GM19025 (cell line): ENCODE results near the gene AUNIP.
"Not testable (repeated sequence)": the region's sequence is repeated elsewhere in the genome, so short reads cannot be mapped to it uniquely, and the experiment has no call there.

ENCODE experiments used
- ATAC-seq: cut with Tn5 transposase; IDR thresholded peaks from one replicate; pipeline ENCODE4 v1.9.1; 2021; ENCODE audit warnings: mild to moderate bottlenecking, low read depth, moderate library complexity; ENCODE audit not compliant: unreplicated experiment

The AUNIP gene

DNA sequence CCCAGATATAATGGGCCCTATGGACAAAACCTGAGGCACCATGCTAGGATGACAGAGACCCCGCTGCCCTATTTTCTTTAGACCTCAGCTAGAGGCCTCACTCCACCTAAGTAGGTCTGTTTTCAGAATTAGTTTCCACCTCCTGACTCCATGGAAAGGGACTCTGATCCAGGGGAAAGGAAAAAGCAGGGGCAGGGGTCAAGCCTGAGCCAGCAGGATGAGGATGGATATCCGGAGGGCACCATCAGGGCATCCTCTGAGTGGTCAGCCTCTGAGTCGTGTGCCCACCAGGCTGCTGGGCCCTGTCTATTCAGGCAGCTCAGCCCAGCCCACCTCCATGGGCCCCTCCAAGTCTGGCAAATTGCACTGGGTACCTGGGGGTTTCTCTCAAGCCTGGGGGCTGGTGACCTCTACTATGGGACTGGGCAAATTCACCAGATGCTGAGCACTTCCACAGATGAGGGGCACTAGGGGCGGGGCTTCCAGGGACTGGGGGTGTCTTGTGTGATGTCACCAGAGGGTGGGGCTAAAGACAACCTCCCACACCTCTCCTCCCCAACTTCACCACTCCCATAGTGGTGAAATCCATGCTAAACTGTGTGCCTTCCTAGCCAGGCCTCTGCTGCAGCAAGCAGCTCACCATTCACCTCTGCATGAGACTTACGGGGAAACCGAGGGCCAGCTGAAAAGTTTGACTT, 10.8 kb upstream of the AUNIP start:
- no peak for ATAC-seq

DNA sequence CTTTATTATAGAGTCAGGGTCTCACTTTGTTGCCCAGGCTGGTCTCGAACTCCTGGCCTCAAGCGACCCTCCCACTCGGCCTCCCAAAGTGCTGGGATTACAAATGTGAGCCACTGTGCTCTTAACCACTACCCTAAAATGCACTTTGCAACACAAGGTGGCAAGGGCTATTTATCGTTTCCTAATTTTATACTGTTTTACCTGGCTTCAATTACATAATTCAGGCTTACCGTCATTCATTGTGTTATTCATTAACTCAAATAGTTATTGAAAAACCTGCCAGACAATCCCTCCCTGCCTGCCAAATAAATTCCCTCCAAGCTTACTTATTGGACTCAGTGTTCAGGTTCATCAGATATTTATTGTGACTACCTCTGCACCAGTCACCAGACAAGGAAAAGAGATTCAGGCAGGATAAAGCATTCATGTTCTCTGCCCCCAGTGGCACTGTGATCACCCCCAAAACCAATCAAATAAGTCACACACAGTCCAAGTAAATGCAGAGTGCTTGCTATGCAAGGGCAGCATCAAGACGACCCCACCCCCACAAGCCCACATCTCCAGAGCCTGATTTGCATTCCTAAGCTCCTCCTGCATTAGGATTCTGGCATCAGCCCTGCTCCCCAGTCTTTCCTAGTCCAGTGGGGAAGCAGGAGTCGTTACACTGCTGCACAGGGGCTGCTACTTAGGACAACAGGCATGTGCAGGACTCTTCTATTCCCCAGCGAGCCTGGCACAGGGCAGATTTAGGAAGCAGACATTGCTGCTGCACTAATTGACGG, 8.1 kb upstream of the AUNIP start:
- ATAC-seq: no peak

DNA sequence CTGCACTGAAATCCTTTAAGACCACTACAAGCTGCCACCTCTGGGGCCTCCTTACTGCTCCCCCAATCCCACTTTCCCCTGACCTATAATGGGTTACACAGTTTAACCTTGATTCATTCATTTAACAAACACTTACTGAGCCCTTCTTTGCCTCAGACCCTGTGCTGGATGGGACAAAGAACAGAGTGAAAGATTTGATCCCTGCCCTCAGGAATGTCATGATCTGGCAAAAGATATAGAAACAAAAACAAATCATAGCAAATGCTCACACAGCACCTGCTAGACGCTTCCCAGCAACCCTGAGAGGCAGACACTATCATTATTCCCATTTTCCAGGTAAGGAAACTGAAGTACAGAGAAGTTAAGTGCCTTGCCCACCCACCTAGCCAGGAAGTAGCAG, 7.0 kb upstream of the AUNIP start:
- ATAC-seq: no peak

DNA sequence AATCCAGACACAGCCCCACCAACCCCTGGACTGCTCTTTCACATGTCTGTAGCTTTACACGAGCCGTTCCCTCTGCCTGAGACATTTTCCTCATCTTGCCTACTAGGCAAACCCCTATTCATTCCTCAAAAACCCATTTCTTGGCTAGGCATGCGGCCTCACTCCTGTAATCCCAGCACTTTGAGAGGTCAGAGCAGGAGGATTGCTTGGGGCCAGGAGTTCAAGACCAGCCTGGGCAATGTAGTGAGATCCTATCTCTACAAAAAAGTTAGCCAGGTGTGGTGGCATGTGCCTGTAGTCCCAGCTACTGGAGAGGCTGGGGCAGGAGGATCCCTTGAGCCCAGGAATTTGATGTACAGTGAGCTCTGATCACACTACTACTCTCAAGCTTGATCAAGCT, 5.2 kb upstream of the AUNIP start:
- no peak for ATAC-seq

DNA sequence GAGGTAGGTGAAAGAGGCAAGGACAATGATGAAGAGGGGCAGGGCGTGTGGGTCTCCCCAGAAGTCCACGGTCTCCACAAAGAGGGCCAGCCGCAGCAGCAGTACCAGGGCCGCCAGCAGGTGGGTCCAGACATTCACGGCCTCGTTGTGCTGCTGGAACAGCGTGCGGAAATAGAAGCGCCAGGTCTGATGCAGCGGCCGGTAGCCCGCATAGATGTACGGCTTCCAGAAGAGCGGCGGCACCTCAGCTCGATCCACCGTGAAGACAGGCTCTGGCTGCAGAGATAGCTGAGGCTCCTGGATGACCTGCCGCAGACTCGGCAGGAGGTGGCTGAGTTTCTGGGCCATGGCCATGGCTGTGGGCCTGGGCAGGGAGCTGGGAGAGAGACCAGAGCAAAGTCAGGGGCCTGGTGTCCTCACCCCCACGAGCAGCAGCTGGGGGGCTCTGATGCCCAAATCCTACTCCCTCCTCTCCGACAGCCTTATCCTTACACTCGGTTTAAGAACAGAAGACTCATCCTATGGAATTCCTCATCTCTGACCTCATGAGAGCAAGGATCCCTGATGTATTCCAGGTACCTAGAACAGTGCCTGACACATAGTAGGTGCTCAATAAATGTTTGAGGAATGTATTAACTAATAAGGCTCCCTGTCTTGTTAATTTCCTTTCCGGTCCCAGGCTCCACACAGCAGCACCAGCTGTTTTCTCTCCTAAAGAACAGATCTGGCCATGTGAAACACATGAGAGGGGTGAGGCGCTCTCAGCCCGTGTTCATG, 4.4 kb upstream of the AUNIP start:
- no peak for ATAC-seq

DNA sequence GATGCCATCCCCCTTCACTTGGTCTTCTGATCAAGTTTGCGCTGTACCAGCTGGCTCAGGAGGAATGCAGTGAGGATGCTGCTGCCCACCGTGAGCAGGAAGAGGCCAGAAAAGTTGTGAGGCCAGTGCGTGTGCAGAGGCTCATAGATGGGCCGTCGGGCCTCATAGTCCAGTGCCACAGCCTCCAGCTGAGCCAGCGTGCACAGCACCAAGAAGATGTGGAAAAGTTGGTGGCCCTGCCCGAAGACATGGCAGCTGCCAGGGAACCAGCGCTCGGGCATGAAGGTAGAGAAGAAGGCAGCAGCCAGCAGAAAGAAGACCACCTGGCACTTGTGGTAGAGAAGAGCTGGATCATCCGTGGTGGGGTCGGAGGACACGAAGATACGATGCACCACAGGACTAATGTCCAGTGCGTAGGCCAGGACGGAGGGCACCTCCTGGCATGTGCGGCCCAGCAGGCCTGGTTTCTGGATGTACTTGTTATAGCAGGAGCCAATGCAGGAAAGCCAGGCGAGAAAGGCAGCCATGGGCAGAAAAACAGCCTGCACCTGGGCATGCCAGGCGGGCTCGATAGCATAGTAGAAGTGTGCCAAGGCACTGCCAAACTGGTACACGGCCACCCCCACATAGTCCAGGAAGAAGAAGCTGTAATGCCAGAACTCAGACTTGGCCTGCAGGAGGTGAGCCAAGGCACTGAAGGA, 3.7 kb upstream of the AUNIP start:
- no peak for ATAC-seq

DNA sequence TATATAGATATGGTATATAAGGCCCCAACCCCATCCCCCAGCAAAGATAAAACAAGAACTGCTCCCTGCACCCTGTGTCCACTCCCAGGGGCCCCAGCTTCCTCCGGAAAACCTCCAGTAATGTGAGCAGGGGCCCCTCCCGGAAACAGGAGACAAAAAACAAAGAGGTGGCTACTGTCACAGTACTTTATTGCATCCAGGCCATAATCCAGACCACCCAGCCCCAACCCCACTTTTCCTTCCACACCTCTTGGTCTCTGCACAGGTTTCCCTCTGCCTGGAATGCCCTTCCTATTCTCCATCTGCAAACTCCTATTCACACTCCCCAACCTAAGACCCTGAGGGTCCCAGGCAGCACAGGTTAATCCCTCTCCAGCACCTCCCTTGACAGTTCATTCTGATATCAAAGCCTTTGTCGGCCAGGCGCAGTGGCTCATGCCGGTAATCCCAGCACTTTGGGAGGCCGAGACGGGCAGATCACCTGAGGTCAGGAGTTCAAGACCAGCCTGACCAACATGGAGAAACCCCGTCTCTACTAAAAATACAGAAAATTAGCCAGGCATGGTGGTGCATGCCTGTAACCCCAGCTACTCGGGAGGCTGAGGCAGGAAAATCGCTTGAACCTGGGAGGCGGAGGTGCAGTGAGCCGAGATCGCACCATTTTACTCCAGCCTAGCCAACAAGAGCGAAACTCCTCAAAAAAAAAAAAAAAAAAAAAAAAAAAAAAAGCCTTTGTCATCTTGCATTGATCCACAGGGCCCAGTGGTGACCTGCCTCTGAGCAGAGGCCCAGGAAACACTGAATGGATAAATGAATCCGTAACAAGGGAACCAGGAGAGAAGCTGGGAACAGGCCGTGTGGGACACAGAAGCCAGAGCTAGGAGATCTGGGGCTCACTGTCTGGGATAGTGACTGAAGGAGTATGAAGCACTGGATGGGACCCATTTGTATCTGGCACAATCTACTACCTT, 2.3 kb upstream of the AUNIP start:
- no peak for ATAC-seq

DNA sequence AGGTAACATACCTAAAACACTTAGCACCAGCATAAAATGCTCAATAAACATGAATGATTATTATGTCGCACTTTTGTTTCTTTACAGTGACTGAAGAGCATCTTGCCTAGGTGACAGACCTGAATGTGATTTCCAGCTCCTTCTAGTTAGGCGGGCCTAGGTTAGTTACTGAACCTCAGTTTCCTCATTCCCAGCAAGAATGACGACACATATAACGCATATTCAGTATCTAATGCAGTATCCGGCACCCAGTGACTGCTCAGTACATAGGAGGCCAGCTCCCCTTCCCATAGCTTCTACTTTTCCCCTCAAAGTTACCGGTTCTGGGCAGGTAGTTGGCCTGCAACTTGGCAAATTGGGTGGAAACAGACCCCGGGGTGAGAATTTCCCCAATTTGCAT, 763 bp downstream of the AUNIP start:
- no peak for ATAC-seq

DNA sequence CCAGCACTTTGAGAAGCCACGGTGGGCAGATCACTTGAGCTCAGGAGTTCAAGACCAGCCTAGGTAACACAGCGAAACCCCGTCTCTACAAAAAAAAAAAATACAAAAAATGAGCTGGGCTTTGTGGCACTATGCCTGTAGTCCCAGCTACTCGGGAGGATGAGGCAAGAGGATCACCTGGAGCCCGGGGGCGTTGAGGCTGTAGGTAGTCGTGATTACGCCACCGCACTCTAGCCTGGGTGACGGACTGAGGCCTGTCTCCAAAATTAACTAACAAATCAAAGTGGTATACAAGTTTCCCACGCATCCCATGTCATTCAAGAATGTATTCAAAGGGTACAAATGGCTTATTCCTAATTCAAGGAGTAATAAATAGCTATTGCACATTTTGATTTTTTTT, 2.4 kb downstream of the AUNIP start:
- no peak for ATAC-seq

DNA sequence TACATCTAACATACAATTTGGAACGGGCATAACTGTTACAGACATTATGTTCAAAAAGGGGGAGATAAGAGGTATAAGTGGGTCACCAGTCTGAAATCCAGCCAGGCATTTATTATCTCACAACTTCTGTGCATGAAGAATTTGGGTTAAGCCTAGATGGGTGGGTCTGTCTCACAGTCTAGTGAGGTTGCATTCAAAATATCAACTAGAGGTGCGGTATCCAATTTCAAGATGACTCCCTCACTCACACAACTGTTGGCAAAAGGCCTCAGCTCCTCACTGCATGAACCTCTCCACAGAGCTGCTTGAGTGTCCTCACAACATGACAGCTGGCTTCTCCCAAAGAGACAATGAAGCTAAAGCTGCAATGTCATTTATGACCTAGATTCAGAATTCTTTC, 4.7 kb downstream of the AUNIP start:
- no peak for ATAC-seq

DNA sequence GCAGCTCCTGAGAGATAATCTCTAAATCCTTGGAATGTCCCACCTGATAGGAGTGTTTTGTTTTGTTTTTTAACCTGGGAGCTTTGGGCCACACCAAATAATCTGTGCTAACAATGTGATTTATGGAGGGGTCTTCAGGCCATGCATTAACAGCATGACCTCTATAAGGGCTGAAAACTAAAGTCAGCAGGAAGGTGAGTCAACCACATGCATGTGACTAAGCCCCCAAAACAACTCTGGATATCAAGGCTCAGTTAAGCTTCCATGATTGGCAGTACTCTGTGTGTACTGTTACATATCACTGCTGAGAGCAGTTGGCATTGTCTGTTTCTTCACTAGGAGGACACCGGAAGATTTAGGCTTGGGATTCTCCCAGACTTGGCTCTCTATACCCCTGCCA, 10.7 kb downstream of the AUNIP start:
- no peak for ATAC-seq

DNA sequence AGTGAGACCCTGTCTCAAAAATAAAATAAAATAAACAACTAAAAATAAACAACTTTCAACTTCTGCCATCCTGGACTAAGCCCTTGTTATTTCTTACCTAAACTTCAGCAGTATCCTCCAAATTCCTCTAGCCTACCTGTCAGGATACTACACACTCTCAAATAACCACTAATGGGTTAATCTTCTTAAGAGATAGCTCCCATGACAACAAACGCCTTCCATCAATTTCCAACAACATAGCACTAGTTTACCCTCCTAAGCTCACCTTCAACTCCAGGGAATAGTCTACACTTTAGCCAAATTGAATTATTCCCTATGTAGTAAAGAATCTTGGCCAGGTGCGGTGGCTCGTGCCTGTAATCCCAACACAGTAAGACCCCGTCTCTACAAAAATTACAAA, 11.3 kb downstream of the AUNIP start:
- ATAC-seq: no peak

DNA sequence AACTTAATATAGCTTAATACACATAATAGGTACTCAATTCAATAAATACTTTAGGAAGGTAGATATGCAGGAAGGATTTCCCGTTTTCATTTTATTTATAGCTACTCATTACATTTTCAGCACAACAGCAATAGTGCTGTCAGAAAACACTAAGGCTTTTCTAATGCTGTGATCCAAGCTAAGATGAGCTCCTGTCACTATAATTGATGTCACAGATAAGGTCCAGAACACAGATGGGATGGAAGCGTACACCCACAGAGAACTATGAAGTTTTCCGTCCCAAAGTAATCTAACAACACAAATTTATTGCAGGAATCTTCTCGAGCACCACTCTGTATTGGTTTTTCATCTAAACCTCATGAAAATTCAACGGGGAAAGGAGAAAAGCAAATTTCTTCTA, 13.6 kb downstream of the AUNIP start:
- ATAC-seq: no peak

DNA sequence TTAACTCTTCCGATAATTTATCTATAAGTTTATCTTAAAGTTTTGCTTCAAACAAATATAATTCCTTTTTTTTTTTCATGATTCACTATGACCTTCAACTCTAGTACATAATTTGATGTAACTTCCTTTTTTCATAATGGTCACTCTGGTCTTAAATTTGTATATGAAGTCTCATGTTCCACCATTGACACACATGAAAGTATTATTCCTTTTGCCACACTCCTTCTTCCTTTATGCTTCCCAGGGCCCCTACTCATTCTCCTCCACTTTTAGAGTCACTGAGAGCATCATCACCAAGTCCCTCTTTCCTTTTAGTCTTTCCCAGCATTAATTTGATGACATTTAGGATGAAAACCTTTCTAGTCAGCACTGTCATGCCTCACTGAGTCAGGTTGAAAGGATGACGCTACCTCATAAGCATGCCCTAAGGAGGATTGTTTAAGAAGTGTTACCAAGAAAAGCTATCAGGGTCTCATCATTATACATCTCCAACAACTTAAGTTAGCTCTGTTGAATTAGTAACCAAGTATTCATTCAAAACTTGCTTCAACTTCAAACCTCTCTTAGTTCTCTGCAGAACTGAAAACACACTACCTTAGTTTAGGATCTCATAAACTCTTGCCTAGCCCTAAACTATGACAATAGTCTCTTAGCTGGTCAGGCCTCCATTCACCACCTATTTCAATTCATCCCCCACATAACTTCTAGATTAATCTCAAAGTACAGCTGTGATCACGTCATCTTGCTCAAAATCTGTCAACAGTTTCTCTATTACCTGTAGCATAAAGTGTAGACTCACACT, 14.5 kb downstream of the AUNIP start:
- ATAC-seq: no peak

DNA sequence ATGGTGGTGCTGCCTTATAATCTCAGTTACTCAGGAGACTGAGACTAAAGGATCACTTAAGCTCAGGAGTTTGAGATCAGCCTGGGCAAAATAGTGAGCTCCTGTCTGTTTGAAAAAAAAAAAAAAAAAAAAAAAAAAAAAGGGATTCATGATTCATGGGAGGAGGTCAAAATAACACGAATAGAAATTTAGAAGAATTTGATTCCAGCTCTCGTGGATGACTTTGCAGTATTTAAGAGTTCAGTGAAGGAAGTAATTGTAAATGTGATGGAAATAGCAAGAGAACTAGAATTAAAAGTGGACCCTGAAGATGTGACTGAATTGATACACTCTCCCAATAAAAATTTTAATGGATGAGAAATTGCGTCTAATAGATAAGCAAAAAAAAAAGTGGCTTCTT, 15.8 kb downstream of the AUNIP start:
- ATAC-seq: no peak

DNA sequence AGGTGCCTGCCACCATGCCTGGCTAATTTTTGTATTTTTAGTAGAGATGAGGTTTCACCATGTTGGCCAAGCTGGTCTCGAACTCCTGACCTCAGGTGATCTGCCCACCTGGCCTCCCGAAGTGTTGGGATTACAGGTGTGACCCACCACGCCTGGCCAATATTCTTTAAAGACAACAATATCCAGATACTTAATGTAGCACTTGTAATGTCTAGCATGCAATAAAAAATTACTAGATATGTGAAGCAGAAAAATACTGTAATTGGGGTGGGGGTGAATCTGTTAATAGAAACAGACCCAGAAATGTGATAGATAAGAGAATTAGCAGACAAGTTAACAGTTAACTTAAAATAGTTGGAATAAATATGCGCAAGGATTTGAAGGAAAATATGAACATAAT, 19.4 kb downstream of the AUNIP start:
- ATAC-seq: not testable (repeated sequence)

DNA sequence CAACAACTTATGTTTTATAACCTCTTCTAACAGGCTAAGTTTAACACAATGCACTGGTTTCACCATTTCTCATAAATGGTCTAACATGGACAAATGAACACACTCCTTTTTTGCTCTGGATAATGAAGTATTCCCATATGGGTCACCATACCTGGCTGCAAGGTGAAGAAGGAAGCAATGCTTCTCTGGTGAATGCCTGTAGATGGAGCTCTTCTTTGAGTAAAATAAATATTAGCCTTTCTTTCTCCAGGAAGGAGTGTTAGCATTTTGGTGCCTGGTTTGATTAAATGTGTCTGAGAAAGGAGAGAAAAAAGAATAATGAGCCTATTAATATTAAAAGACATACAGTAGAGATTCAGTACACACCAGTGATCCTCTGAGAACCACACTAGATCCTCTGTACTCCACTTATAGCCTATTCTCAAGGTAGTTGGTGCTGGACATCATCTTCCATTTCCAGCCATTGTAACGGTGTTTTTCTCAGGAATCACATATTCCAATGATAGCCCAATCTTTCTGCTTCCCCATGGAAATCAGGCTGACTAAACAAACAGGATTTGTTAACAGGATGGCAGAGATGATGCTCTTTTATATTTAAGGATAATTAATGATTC, 21.9 kb downstream of the AUNIP start:
- ATAC-seq: no peak

DNA sequence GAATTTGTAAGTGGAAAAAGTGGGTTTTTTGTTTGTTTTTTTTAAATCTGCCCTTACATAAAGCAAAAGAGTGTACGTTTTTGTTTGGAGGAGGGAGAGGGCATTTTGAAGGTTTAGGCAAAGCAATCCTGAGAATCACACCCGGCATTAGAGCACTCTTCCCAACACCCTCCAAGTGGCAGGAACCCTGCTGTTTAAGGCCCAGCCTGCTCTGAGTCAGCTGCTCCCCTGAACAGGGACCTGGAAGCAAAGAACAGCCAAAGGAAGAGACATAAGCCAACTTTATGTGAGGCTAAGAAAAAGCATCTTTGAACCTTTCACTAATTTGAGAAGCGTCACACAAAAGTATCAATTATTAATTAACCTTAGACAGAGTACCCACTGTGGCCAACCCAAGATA, 22.6 kb downstream of the AUNIP start:
- no peak for ATAC-seq

DNA sequence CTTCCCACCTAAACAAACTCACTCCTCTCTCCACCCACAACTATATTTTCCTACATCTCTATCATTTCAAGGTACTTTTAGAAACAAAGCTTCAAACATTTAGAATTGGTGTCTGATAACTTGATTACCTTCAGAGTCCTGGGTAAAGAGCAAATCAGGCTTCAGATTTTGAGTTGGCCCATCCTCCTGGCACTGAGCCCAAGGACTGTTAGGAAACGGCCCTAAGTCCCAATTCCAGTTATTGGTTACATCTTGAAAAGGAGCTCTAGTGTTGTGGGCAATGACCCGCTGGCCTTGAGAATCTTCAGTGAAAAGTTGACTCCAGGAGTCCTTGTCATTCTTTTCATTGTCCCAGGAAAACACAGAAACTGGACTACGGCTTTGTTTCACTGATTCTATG, 24.4 kb downstream of the AUNIP start:
- ATAC-seq: no peak
